AG04450 (cell line): Measurements from ENCODE around the gene MED19. TPM values are rescaled to one million over a fixed set of nuclear protein-coding genes. Genes with fewer than 3 reads are reported as not detected.
A peak's percentile ranks its signal among the peaks of the same experiment; 100 is the strongest.

Source experiments
- CTCF ChIA-PET: fragments of 300-600, 350-600 bp; formaldehyde crosslinking; extraction: SDS; loops from one replicate; lab custom pipeline; 2022; ENCODE audit warnings: antibody characterized with exemption, inconsistent platforms; lab: Charles Lee
- POLR2A ChIA-PET: fragments of 350-600 bp; formaldehyde crosslinking; extraction: SDS; loops from one replicate; lab custom pipeline; 2021; ENCODE audit warnings: antibody characterized with exemption, inconsistent platforms; lab: Yijun Ruan, JAX
- DNase-seq: peaks from one replicate; pipeline ENCODE4 v3.0.0-alpha.2; 2011; ENCODE audit warnings: low read depth, low spot score
- H3K27ac ChIP-seq: one replicate; pipeline ENCODE4 v1.5.1; 2012; ENCODE audit warnings: low read depth, low read length, control low read depth
- H3K27me3 ChIP-seq: one replicate; pipeline ENCODE4 v1.6.0; 2012; ENCODE audit warnings: low read length; ENCODE audit not compliant: control insufficient read depth, insufficient read depth
- H3K4me3 ChIP-seq: 2 replicates; pipeline ENCODE4 v1.5.1; 2011; ENCODE audit warnings: mild to moderate bottlenecking, low read depth, low read length, control low read depth
- H3K9me3 ChIP-seq: 2 replicates; pipeline ENCODE4 v1.5.1; 2012; ENCODE audit warnings: low read length; ENCODE audit not compliant: control insufficient read depth, insufficient read depth
- polyA plus RNA-seq: library from polyadenylated mRNA; depleted of rRNA; stranded (reverse); fragments of >200 nt; gene quantifications from 2 replicates; pipeline ENCODE4 v1.2.3, GENCODE V29; 2011
- TF ChIP-seq, protein P1 (sequence below): IDR thresholded peaks from 2 replicates; pipeline ENCODE4 v1.5.1; 2011; ENCODE audit warnings: low read depth, low read length, control low read depth, inconsistent platforms

MED19 gene
- polyA plus RNA-seq, 1 experiment: 28.8 TPM

DNA sequence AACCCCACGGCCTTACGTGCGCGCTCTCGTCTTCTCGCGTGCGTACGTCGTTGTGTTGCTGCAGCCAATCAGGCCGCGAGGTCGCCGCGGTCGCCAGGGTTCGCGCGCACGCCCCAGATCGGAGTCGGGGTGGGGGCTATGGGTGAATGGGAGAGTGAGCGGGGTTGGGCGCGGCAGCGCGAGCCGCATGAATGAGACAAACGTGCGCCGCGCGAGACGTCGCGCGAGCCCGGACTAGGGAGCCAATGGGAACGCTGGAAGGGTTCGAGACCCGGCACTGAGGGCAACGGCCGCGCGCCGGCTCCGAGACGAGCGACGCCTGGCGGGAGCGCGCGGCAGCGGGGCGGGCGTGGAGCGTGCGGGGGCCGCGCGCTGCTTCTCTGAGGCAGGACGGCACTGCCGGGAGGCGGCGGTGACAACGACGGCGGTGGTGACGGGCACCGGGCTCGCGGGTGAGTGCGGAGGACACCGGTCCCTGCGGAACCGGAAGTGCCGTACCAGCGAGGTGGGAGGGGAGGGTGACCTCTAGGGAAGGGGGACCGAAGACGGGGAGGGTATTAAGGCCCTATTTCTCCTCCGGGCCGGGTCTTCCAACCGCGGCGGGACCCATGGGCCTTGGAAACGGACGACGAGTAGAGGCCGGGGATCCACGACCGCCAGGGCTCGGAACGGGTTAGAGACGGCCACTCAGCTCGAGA is 44.1 kb downstream of the MED19 start, which contains the start of gene ZDHHC5:
TSS of gene ZDHHC5 (plus strand) at position 379 of the 698 bp plus-strand sequence. CDS start 4,977 bp downstream, outside the sequence.
- peak; percentile 100 for DNase-seq
- ChIA-PET POLR2A (interaction anchor here (0.6 to 0.7 kb wide), 3 partner anchors 39 to 906 kb away, joined by 3 to 5 read pairs (median 3); partner anchors contain the start of gene SELENOH), CTCF (interaction anchor here (0.7 to 1.3 kb wide), 3 partner anchors 37 to 133 kb away, joined by 4 to 7 read pairs (median 6); no protein-coding TSS in a partner anchor)
- no peaks in the 10 kb centered on the region; the same call in 1 of the 2 replicates for H3K9me3 ChIP-seq
- TF ChIP-seq, protein P1, sequence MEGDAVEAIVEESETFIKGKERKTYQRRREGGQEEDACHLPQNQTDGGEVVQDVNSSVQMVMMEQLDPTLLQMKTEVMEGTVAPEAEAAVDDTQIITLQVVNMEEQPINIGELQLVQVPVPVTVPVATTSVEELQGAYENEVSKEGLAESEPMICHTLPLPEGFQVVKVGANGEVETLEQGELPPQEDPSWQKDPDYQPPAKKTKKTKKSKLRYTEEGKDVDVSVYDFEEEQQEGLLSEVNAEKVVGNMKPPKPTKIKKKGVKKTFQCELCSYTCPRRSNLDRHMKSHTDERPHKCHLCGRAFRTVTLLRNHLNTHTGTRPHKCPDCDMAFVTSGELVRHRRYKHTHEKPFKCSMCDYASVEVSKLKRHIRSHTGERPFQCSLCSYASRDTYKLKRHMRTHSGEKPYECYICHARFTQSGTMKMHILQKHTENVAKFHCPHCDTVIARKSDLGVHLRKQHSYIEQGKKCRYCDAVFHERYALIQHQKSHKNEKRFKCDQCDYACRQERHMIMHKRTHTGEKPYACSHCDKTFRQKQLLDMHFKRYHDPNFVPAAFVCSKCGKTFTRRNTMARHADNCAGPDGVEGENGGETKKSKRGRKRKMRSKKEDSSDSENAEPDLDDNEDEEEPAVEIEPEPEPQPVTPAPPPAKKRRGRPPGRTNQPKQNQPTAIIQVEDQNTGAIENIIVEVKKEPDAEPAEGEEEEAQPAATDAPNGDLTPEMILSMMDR: peak; percentile 34
- H3K4me3 ChIP-seq: peak within 1 kb of the TSS; percentile 94
- no peaks in the 10 kb centered on the region for H3K27me3 ChIP-seq
- H3K27ac ChIP-seq: peak within 1 kb of the TSS; percentile 92

DNA sequence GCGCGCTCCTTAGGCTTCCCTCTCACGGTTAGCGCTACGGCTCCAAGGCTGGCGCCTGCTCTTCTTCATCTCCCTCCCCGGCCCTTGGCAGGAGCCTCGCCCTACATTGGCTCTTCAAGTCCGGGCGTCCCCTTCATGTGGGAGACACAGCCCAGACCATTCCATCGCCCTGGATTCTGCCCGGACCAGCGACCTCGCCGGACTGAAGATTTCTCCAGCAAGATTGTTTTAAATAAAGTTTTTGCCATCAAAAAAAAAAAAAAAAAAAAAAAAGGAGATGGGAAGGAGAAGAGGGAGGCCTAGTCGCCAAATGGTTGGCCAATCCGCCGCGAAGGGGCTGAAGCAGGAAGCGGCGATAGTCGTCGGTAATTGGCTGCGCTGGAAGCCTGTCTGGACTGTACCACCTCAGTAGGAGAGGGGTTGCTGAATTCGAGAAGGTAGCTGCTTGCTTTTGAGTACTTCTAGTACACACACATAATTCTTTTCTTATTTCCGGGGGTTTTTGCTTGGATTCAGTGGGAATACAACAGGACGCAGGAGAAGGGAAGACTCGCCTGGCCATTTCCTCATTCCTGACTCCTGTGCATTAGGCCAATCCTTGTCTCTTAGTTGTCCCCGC is 44.8 kb downstream of the MED19 start:
- H3K9me3 ChIP-seq: no peaks in the 10 kb centered on the region; the same call in 1 of the 2 replicates
- peak overlapping the region; percentile 92 for H3K27ac ChIP-seq
- TF ChIP-seq, protein P1: no peak
- ChIA-PET CTCF (interaction anchor here (0.7 to 1.3 kb wide), 4 partner anchors 12 to 133 kb away, joined by 3 to 7 read pairs (median 4); no protein-coding TSS in a partner anchor), POLR2A (interaction anchor here (0.7 to 0.9 kb wide), 3 partner anchors 10 to 907 kb away, joined by 3 to 5 read pairs (median 4); partner anchors contain the start of genes CLP1 and SELENOH)
- H3K4me3 ChIP-seq: peak overlapping the region; percentile 94
- peak; percentile 99 for DNase-seq
- no peaks in the 10 kb centered on the region for H3K27me3 ChIP-seq

DNA sequence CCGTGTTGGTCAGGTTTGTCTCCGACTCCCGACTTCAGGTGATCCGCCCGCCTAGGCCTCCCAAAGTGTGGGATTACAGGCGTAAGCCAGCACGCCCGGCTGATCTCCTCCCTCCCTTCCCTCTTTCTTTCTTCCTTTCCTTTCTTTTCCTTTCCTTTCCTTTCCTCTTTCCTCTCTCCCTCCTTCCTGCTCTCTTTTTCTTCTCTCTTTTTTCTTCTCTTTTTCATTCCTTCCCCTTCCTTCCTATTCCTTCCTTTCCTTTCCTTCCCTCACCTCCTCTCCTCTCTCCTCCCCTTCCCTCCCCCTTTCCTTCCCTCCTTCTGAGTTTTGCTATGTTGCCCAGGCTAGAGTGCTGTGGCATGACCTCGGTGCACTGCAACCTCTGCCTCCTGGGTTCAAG is 48.0 kb downstream of the MED19 start:
- H3K27ac ChIP-seq: no peak overlapping the region
- POLR2A ChIA-PET: no interaction called here
- TF ChIP-seq, protein P1: no peak
- no peaks in the 10 kb centered on the region; the same call in 1 of the 2 replicates for H3K9me3 ChIP-seq
- no peak for DNase-seq
- CTCF ChIA-PET: no interaction called here
- no peak overlapping the region for H3K4me3 ChIP-seq
- no peaks in the 10 kb centered on the region for H3K27me3 ChIP-seq

DNA sequence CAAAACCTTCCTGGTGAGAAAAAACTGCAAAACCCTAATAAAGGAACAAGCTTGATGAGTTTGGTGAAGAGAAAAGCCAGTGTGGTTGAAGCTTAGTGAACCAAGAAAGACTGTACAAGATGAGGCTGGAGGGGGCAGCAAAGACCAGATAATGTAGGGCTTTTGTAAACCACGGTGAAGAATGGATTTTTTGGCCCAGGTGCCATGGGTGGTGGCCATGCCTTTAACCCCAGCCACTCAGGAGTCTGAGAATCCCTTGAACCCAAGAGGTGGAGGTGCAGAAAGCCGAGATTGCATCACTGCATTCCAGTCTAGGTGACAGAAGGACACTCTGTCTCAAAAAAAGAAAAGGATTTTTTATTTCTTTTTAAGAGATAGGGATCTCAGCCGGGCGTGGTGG is 49.1 kb downstream of the MED19 start:
- no peaks in the 10 kb centered on the region for H3K27me3 ChIP-seq
- H3K27ac ChIP-seq: no peak overlapping the region
- DNase-seq: no peak
- TF ChIP-seq, protein P1: 0 out of 2 replicates have a peak, but pooled peaks have one; percentile 9
- POLR2A ChIA-PET: no interaction called here
- H3K9me3 ChIP-seq: no peaks in the 10 kb centered on the region
- CTCF ChIA-PET: interaction anchor here (0.5 to 1.1 kb wide), 3 partner anchors 83 to 179 kb away, joined by 3 to 7 read pairs (median 3); no protein-coding TSS in a partner anchor
- H3K4me3 ChIP-seq: no peak overlapping the region
